ENCODE measurements around the gene FMC1. TPM values are rescaled to one million over a fixed set of nuclear protein-coding genes. Genes with fewer than 3 reads are reported as not detected.

Gene FMC1
- total RNA-seq, 4 donors from 2014 or later = 16.6 to 18.2 (median 17.3) TPM

- 79 to 83% methylated on average over 5 to 11 of the region's 13 CpGs for WGBS, 2 donors (ENCODE audit: low coverage in 1 of 2)
- Histone ChIP-seq H3K27me3 (no peaks in the 10 kb centered on the region), H3K4me3 (peak overlapping the region; percentile 70 to 84), H3K9me3 (peaks cover 0 to 5% (median 0%) of the 10 kb centered on the region in 3 donors), H3K36me3 (no peaks in the 10 kb centered on the region), H3K27ac (peak overlapping the region; percentile 96 to 100 (median 100)), H3K4me1 (peaks cover 0 to 18% (median 6%) of the 10 kb centered on the region in 3 donors)
- ATAC-seq = no peak
- TF ChIP-seq POLR2A (IDR thresholded peaks at IDR 0.05) = no peak
- TF ChIP-seq, protein P1, sequence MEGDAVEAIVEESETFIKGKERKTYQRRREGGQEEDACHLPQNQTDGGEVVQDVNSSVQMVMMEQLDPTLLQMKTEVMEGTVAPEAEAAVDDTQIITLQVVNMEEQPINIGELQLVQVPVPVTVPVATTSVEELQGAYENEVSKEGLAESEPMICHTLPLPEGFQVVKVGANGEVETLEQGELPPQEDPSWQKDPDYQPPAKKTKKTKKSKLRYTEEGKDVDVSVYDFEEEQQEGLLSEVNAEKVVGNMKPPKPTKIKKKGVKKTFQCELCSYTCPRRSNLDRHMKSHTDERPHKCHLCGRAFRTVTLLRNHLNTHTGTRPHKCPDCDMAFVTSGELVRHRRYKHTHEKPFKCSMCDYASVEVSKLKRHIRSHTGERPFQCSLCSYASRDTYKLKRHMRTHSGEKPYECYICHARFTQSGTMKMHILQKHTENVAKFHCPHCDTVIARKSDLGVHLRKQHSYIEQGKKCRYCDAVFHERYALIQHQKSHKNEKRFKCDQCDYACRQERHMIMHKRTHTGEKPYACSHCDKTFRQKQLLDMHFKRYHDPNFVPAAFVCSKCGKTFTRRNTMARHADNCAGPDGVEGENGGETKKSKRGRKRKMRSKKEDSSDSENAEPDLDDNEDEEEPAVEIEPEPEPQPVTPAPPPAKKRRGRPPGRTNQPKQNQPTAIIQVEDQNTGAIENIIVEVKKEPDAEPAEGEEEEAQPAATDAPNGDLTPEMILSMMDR (IDR thresholded peaks at IDR 0.05) = no peak
- no peak for TF ChIP-seq EP300 (IDR thresholded peaks at IDR 0.05)
- no peak for TF ChIP-seq POLR2AphosphoS5 (IDR thresholded peaks at IDR 0.05)
Measured at GRCh38 chr7:139339698-139340036, 1.5 kb upstream of the FMC1 start.

GRCh38 chr7:139340037-139340807, 915 bp upstream of the FMC1 start:
- Histone ChIP-seq H3K9me3 (peaks cover 0 to 5% (median 0%) of the 10 kb centered on the region in 3 donors), H3K27me3 (no peaks in the 10 kb centered on the region), H3K36me3 (peaks cover 0 to 5% of the 10 kb centered on the region in 2 donors), H3K4me3 (peak overlapping the region; percentile 70 to 84), H3K27ac (peak overlapping the region; percentile 96 to 100 (median 100)), H3K4me1 (peaks cover 0 to 18% (median 6%) of the 10 kb centered on the region in 3 donors)
- ATAC-seq = peak; percentile 90
- 0 to 13% methylated on average over 7 to 11 of the region's 66 CpGs for WGBS, 2 donors (ENCODE audit: low coverage in 1 of 2)
- TF ChIP-seq POLR2A (IDR thresholded peaks at IDR 0.05) = peak in 1 of 2 donors; percentile 58
- TF ChIP-seq POLR2AphosphoS5 (IDR thresholded peaks at IDR 0.05) = peak; percentile 66
- TF ChIP-seq, protein P1 (IDR thresholded peaks at IDR 0.05) = peak; percentile 23 to 89 (median 80)
- TF ChIP-seq EP300 (IDR thresholded peaks at IDR 0.05) = no peak

- Histone ChIP-seq H3K27me3 (no peaks in the 10 kb centered on the region), H3K27ac (peak overlapping the region; percentile 96 to 100 (median 100)), H3K36me3 (peaks cover 0 to 10% of the 10 kb centered on the region in 2 donors), H3K9me3 (peaks cover 0 to 5% (median 0%) of the 10 kb centered on the region in 3 donors), H3K4me3 (peak overlapping the region; percentile 70 to 84), H3K4me1 (peaks cover 0 to 18% (median 6%) of the 10 kb centered on the region in 3 donors)
- TF ChIP-seq, protein P1 (IDR thresholded peaks at IDR 0.05) = peak in 1 of 4 experiments; percentile 27
- TF ChIP-seq EP300 (IDR thresholded peaks at IDR 0.05) = no peak
- ATAC-seq = peak; percentile 16
- 0 to 1% methylated on average over 2 to 9 of the region's 9 CpGs for WGBS, 2 donors (ENCODE audit: low coverage in 1 of 2)
Measured at GRCh38 chr7:139340808-139341057, 404 bp upstream of the FMC1 start.

DNA sequence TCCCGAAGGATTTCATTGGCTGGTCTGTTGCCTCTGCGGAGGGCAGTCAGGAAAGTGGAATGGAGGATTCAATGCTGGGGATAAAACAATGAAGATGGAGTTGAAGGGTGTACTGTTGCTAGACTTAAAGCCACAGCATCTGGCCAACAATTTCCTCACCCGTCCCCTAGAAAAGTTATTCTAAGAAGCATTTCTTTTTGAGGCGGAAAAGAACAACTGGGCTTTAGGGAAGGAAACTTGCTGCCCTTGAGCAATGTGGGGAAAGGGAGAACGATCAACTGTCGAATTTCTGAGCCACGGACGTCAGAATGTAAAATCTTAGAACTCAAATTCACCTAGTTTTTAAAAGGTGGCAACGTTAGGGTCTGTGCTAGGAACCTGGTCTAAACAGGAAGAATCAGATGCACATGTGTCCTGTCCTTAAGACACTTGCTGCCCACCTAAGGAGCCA, 664 bp downstream of the FMC1 start:
- H3K27ac ChIP-seq = peak overlapping the region; percentile 96 to 100 (median 100)
- H3K4me1 ChIP-seq = peaks cover 0 to 18% (median 6%) of the 10 kb centered on the region in 3 donors
- 0 to 2% methylated on average over 8 to 9 of the region's 9 CpGs for WGBS, 2 donors (ENCODE audit: low coverage in 1 of 2)
- peak overlapping the region; percentile 70 to 84 for H3K4me3 ChIP-seq
- no peaks in the 10 kb centered on the region for H3K27me3 ChIP-seq
- peaks cover 0 to 5% (median 0%) of the 10 kb centered on the region in 3 donors for H3K9me3 ChIP-seq
- peak; percentile 84 for TF ChIP-seq POLR2AphosphoS5 (IDR thresholded peaks at IDR 0.05)
- peak in 1 of 2 donors; percentile 62 for TF ChIP-seq POLR2A (IDR thresholded peaks at IDR 0.05)
- TF ChIP-seq EP300 (IDR thresholded peaks at IDR 0.05) = no peak
- H3K36me3 ChIP-seq = peaks cover 0 to 20% of the 10 kb centered on the region in 2 donors
- no peak for ATAC-seq

GRCh38 chr7:139345042-139345441, 3.9 kb downstream of the FMC1 start:
- Histone ChIP-seq H3K27ac (no peak overlapping the region), H3K9me3 (no peaks in the 10 kb centered on the region)
- 95 to 100% methylated on average over 1 of the region's 1 CpG for WGBS, 2 donors (ENCODE audit: low coverage in 1 of 2)

DNA sequence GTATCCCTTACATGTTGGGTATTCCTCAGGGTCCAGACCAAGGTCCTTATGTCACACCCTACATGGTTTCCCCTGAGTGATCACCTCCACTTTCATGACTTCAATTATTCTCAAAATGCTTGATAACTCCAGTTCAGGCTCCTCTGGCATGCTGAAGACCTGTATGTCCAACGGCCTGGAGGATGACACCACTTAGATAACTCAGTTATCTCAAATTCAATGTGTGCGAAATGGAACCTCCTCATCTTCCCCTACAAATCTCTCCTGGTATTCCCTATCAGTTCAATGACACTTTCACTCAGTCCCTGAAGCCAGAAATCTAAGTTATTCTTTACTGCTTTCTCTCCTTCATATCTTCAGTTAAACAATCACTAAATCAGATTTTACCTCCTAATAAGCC, 9.9 kb downstream of the FMC1 start:
- H3K9me3 ChIP-seq = no peaks in the 10 kb centered on the region
- peaks cover 0 to 52% of the 10 kb centered on the region in 2 donors for H3K36me3 ChIP-seq
- TF ChIP-seq POLR2A (IDR thresholded peaks at IDR 0.05) = no peak
- no peak for ATAC-seq
- no peaks in the 10 kb centered on the region for H3K4me1 ChIP-seq
- H3K27me3 ChIP-seq = no peaks in the 10 kb centered on the region
- WGBS, 2 donors (ENCODE audit: low coverage in 1 of 2) = 92 to 100% methylated on average over 2 of the region's 2 CpGs
- no peak overlapping the region for H3K4me3 ChIP-seq
- no peak overlapping the region for H3K27ac ChIP-seq

More at GRCh38 chr7:139345042-139345441, 3.9 kb downstream of the FMC1 start:
- ATAC-seq = no peak
- TF ChIP-seq POLR2A (IDR thresholded peaks at IDR 0.05) = no peak
- no peak for TF ChIP-seq POLR2AphosphoS5 (IDR thresholded peaks at IDR 0.05)
- no peak for TF ChIP-seq EP300 (IDR thresholded peaks at IDR 0.05)
- Histone ChIP-seq H3K4me3 (no peak overlapping the region), H3K36me3 (peaks cover 0 to 51% of the 10 kb centered on the region in 2 donors), H3K27me3 (no peaks in the 10 kb centered on the region), H3K4me1 (peaks cover 0 to 18% (median 6%) of the 10 kb centered on the region in 3 donors)

Data from gastroesophageal sphincter (tissue), 4 donors.